CD4-positive, alpha-beta T cell treated with Interleukin-6 at 100 ng/mL for 8 hours (primary cell): ENCODE measurements around the gene ZSCAN5A.
"Not testable (repeated sequence)": the region's sequence is repeated elsewhere in the genome, so short reads cannot be mapped to it uniquely, and the experiment has no call there.

Experiments
- DNase-seq: peaks from one replicate; pipeline ENCODE4 v3.0.0-alpha.2; 2020; ENCODE audit warnings: mixed read lengths, low spot score

ZSCAN5A gene

GRCh38 chr19:56314381-56315076 is at the start of gene ZSCAN5A:
TSS of gene ZSCAN5A (minus strand) at chr19:56314839. CDS start at chr19:56225046, 89,793 bp downstream.
- DNase-seq: peak; percentile 96

GRCh38 chr19:56360841-56361240 is 46.2 kb upstream of the ZSCAN5A start:
- no peak for DNase-seq

GRCh38 chr19:56356944-56357343 is 42.3 kb upstream of the ZSCAN5A start:
- no peak for DNase-seq

- no peak for DNase-seq
Observed at GRCh38 chr19:56355517-56355916, 40.9 kb upstream of the ZSCAN5A start.

- no peak for DNase-seq
Observed at GRCh38 chr19:56351208-56351607, 36.6 kb upstream of the ZSCAN5A start.

GRCh38 chr19:56350416-56351045 is 35.9 kb upstream of the ZSCAN5A start:
- DNase-seq: peak; percentile 50

GRCh38 chr19:56348289-56348877 is 33.7 kb upstream of the ZSCAN5A start:
- no peak for DNase-seq

- no peak for DNase-seq
Observed at GRCh38 chr19:56347163-56347778, 32.6 kb upstream of the ZSCAN5A start.

- no peak for DNase-seq
Observed at GRCh38 chr19:56341948-56342347, 27.3 kb upstream of the ZSCAN5A start.

GRCh38 chr19:56339031-56339430 is 24.4 kb upstream of the ZSCAN5A start:
- DNase-seq: not testable (repeated sequence)

GRCh38 chr19:56337077-56337476 is 22.4 kb upstream of the ZSCAN5A start:
- DNase-seq: not testable (repeated sequence)

GRCh38 chr19:56335371-56335770 is 20.7 kb upstream of the ZSCAN5A start:
- not testable (repeated sequence) for DNase-seq

- DNase-seq: peak; percentile 24
Observed at GRCh38 chr19:56333506-56333905, 18.9 kb upstream of the ZSCAN5A start.

GRCh38 chr19:56332695-56333094 is 18.1 kb upstream of the ZSCAN5A start:
- DNase-seq: no peak

GRCh38 chr19:56324436-56324835 is 9.8 kb upstream of the ZSCAN5A start:
- DNase-seq: no peak

GRCh38 chr19:56321989-56322440 is 7.4 kb upstream of the ZSCAN5A start:
- no peak for DNase-seq

GRCh38 chr19:56321254-56321988 is 6.8 kb upstream of the ZSCAN5A start:
- DNase-seq: no peak

GRCh38 chr19:56319991-56320390 is 5.4 kb upstream of the ZSCAN5A start:
- no peak for DNase-seq

GRCh38 chr19:56317749-56318148 is 3.1 kb upstream of the ZSCAN5A start:
- no peak for DNase-seq

GRCh38 chr19:56316728-56317127 is 2.1 kb upstream of the ZSCAN5A start:
- no peak for DNase-seq

GRCh38 chr19:56315077-56315828 is 614 bp upstream of the ZSCAN5A start:
- DNase-seq: peak; percentile 95
